Hepatocyte (in vitro differentiated cells): ENCODE data around the gene PTGES3L. TPM values are rescaled to one million over a fixed set of nuclear protein-coding genes. Genes with fewer than 3 reads are reported as not detected.

Source experiments
- DNase-seq: peaks from one replicate; pipeline ENCODE4 v3.0.0-alpha.2; 2016; ENCODE audit warnings: low spot score
- H2AFZ ChIP-seq: fragments of 200-600 bp; sonication (generic); 2 replicates; pipeline ENCODE4 v1.6.0; 2016; ENCODE audit warnings: antibody characterized with exemption, mild to moderate bottlenecking
- H3K27ac ChIP-seq: fragments of 200-600 bp; sonication (generic); 2 replicates; pipeline ENCODE4 v1.5.1; 2016; ENCODE audit warnings: mild to moderate bottlenecking
- H3K27me3 ChIP-seq: fragments of 200-600 bp; sonication (generic); 2 replicates; pipeline ENCODE4 v1.6.1; 2016
- H3K36me3 ChIP-seq: fragments of 200-600 bp; sonication (generic); replicated peaks from 2 replicates; pipeline ENCODE4 v1.5.1; 2016; ENCODE audit warnings: low read depth; ENCODE audit not compliant: insufficient read depth
- H3K4me1 ChIP-seq: fragments of 200-600 bp; sonication (generic); 2 replicates; pipeline ENCODE4 v1.5.1; 2016; ENCODE audit warnings: mild to moderate bottlenecking, moderate library complexity; ENCODE audit not compliant: insufficient read depth
- H3K4me2 ChIP-seq: fragments of 200-600 bp; sonication (generic); 2 replicates; pipeline ENCODE4 v1.6.0; 2016
- H3K4me3 ChIP-seq: fragments of 200-600 bp; sonication (generic); 2 replicates; pipeline ENCODE4 v1.5.1; 2016; ENCODE audit warnings: mild to moderate bottlenecking
- H3K79me2 ChIP-seq: fragments of 200-600 bp; sonication (generic); 2 replicates; pipeline ENCODE4 v1.6.0; 2017; ENCODE audit warnings: mild to moderate bottlenecking
- H3K9me2 ChIP-seq: fragments of 200-600 bp; sonication (generic); replicated peaks from 2 replicates; pipeline ENCODE4 v1.6.0; 2017; ENCODE audit warnings: mild to moderate bottlenecking; ENCODE audit not compliant: insufficient read depth
- H3K9me3 ChIP-seq: fragments of 200-600 bp; sonication (generic); 2 replicates; pipeline ENCODE4 v1.5.1; 2016; ENCODE audit warnings: low read depth, mild to moderate bottlenecking
- H4K20me1 ChIP-seq: fragments of 200-600 bp; sonication (generic); 2 replicates; pipeline ENCODE4 v1.6.0; 2016; ENCODE audit warnings: mild to moderate bottlenecking; ENCODE audit not compliant: insufficient read depth, poor library complexity, severe bottlenecking
- EZH2 ChIP-seq: fragments of 200-600 bp; sonication (generic); IDR thresholded peaks from 2 replicates; pipeline ENCODE4 v1.6.1; 2016; ENCODE audit warnings: antibody characterized with exemption, mild to moderate bottlenecking, borderline replicate concordance
- EZH2phosphoT487 ChIP-seq: fragments of 200-600 bp; sonication (generic); IDR thresholded peaks from one replicate; pipeline ENCODE4 v1.6.1; 2018; ENCODE audit warnings: antibody characterized with exemption, mild to moderate bottlenecking, low read depth, moderate library complexity; ENCODE audit not compliant: unreplicated experiment, severe bottlenecking
- WGBS: methylation state at CpG from one replicate; pipeline ENCODE4 v1.1.6; 2016; ENCODE audit warnings: low lambda C conversion rate; ENCODE audit errors: missing lambda C conversion rate; 5-methylcytosine and 5-hydroxymethylcytosine counted together
- polyA plus RNA-seq: library from polyadenylated mRNA; unstranded; fragments of >200 nt; fragmentation: Nextera tagmentation; extraction: Ambion mirVana; gene quantifications from 2 replicates; pipeline ENCODE4 v1.2.1, GENCODE V29; 2016
- total RNA-seq: library from RNA; depleted of rRNA; stranded (reverse); fragments of >200 nt; gene quantifications from 2 replicates; pipeline ENCODE4 v1.2.3, GENCODE V29; 2014
- TF ChIP-seq, protein P1 (sequence below): fragments of 200-600 bp; sonication (generic); IDR thresholded peaks from 2 replicates; pipeline ENCODE4 v1.5.1; 2016; ENCODE audit warnings: antibody characterized with exemption, mild to moderate bottlenecking; ENCODE audit not compliant: poor library complexity

Gene PTGES3L
- total and polyA plus RNA-seq, 2 experiments from 2014 or later: 0.40 to 2.4 TPM

DNA sequence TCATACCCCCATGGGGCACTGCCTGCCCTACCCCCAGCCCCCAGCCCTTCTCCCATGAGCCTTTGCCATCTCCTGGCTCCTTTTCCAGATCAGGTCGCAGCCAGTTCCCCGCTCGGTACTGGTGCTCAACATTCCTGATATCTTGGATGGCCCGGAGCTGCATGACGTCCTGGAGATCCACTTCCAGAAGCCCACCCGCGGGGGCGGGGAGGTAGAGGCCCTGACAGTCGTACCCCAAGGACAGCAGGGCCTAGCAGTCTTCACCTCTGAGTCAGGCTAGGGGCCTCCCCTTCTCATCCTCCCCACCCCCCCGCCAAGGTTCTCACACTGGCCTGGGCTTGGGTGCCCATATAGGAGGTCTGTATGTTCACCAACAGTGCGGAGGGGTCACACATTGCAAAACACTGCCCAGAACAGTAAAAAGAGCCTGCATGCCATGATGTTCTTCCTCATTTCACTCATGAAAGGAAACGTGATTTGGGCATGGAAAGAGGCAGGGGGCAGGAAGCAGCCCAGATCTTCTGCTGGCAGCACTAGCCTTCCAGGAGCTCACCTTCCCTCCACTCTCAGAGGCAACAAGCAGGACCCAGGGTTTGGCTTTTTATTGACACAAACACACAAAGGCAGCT, 34.3 kb upstream of the PTGES3L start:
- Histone ChIP-seq H3K9me3 (no peaks in the 10 kb centered on the region), H3K9me2 (no peaks in the 10 kb centered on the region), H3K27ac (no peak overlapping the region), H3K36me3 (no peaks in the 10 kb centered on the region), H3K79me2 (peaks cover 21% of the 10 kb centered on the region), H2AFZ (no peak overlapping the region), H3K4me3 (no peak overlapping the region), H4K20me1 (peaks cover 14% of the 10 kb centered on the region), H3K4me2 (no peak overlapping the region), H3K4me1 (peaks cover 29% of the 10 kb centered on the region), H3K27me3 (no peaks in the 10 kb centered on the region)
- DNase-seq: no peak
- 88% methylated on average over 12 of the region's 12 CpGs for whole genome bisulfite sequencing
- no peak for TF ChIP-seq EZH2
- TF ChIP-seq, protein P1, sequence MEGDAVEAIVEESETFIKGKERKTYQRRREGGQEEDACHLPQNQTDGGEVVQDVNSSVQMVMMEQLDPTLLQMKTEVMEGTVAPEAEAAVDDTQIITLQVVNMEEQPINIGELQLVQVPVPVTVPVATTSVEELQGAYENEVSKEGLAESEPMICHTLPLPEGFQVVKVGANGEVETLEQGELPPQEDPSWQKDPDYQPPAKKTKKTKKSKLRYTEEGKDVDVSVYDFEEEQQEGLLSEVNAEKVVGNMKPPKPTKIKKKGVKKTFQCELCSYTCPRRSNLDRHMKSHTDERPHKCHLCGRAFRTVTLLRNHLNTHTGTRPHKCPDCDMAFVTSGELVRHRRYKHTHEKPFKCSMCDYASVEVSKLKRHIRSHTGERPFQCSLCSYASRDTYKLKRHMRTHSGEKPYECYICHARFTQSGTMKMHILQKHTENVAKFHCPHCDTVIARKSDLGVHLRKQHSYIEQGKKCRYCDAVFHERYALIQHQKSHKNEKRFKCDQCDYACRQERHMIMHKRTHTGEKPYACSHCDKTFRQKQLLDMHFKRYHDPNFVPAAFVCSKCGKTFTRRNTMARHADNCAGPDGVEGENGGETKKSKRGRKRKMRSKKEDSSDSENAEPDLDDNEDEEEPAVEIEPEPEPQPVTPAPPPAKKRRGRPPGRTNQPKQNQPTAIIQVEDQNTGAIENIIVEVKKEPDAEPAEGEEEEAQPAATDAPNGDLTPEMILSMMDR: no peak
- TF ChIP-seq EZH2phosphoT487: no peak

- Histone ChIP-seq H3K27ac (no peak overlapping the region), H3K9me2 (no peaks in the 10 kb centered on the region), H3K4me3 (no peak overlapping the region), H4K20me1 (peaks cover 7% of the 10 kb centered on the region), H3K4me1 (peaks cover 22% of the 10 kb centered on the region), H2AFZ (no peak overlapping the region), H3K4me2 (no peak overlapping the region), H3K9me3 (no peaks in the 10 kb centered on the region), H3K36me3 (no peaks in the 10 kb centered on the region), H3K27me3 (no peaks in the 10 kb centered on the region), H3K79me2 (peaks cover 18% of the 10 kb centered on the region)
- DNase-seq: no peak
- 92% methylated on average over 8 of the region's 8 CpGs for WGBS
- TF ChIP-seq, protein P1: no peak
- TF ChIP-seq EZH2: no peak
- TF ChIP-seq EZH2phosphoT487: no peak
Measured at GRCh38 chr17:43013296-43013695, 33.4 kb upstream of the PTGES3L start.

GRCh38 chr17:43011728-43012472, 32.0 kb upstream of the PTGES3L start:
- Histone ChIP-seq H3K4me1 (peaks cover 22% of the 10 kb centered on the region), H3K4me3 (no peak overlapping the region), H3K27me3 (no peaks in the 10 kb centered on the region), H3K9me2 (no peaks in the 10 kb centered on the region), H3K36me3 (no peaks in the 10 kb centered on the region), H4K20me1 (no peaks in the 10 kb centered on the region), H3K9me3 (no peaks in the 10 kb centered on the region), H3K79me2 (peaks cover 19% of the 10 kb centered on the region), H3K4me2 (no peak overlapping the region), H2AFZ (no peak overlapping the region), H3K27ac (peak overlapping the region; percentile 85)
- TF ChIP-seq EZH2phosphoT487 (no peak), EZH2 (no peak)
- TF ChIP-seq, protein P1: no peak
- no peak for DNase-seq
- 73% methylated on average over 15 of the region's 15 CpGs for WGBS
